ENCODE data around the gene GPX3. TPM values are rescaled to one million over a fixed set of nuclear protein-coding genes. Genes with fewer than 3 reads are reported as not detected.

Gene GPX3
- total RNA-seq, 1 experiment from 2014 or later: 20.4 TPM

DNA sequence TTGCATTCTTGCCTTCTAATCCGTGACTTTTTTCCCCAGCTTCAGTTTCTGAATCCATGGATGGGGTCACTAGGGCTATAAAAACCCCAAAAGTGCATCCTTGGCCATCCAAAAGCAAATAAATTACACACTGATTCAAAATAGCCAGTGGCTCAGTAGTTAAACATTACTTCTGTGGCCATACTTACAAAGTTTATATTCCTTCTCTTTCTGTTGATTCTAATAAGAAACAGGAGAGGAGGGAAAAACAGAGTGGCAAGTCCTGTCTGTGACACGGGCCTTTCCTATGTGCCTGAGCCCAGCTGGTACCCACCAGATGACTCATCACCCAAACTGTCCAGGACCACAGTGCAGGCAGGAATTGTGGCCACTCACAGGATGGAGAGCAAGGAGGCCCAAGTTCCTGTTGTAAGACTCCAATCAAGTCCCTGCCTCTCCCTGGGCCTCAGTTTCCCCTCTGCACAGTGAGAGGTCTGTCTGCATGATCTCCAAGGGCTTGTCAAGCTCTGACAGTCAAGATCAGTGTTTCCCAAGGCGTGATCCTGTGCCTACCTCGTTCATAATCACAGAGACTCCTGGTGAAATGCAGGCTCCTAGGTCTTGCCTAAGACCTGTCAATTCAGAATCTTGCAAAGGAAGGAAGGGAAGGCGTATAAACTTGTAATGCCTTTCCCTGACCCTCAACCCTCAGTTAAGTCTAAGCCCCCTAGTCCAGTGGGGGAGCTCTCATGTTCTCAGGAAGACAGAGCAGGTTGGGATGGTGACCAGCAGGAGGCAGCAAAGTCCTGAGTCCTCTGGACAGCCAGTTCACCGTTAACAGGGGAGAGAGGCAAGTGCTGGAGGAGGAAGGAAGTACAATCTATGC, 30.9 kb downstream of the GPX3 start:
- DNase-seq: peak; percentile 83
- Histone ChIP-seq H3K9ac (ENCODE audit: extremely low read depth, insufficient read length, low read length) (no peak overlapping the region), H3K14ac (ENCODE audit: insufficient read depth, low read length) (no peak overlapping the region), H4K20me1 (ENCODE audit: control insufficient read depth, insufficient read depth, insufficient read length) (no peaks in the 10 kb centered on the region), H3K4me2 (ENCODE audit: insufficient read depth, insufficient read length, low read length) (no peak overlapping the region), H3K4ac (ENCODE audit: low read depth, low read length) (no peak overlapping the region), H3K18ac (ENCODE audit: insufficient read length, low read depth, low read length) (no peak overlapping the region), H2BK120ac (ENCODE audit: low read depth, low read length, poor library complexity, severe bottlenecking) (no peak overlapping the region), H3T11ph (ENCODE audit: low read length) (no peak overlapping the region), H3K23ac (ENCODE audit: insufficient read length, low read depth, low read length) (no peak overlapping the region), H3K4me1 (ENCODE audit: insufficient read depth, low read length) (no peaks in the 10 kb centered on the region), H2BK20ac (ENCODE audit: low read depth, low read length, poor library complexity, severe bottlenecking) (no peak overlapping the region), H3K56ac (ENCODE audit: insufficient read length, low read depth, low read length) (no peak overlapping the region), H3K79me2 (ENCODE audit: insufficient read depth, low read length) (no peaks in the 10 kb centered on the region), H2AFZ (ENCODE audit: low read length) (no peak overlapping the region), H3K27ac (ENCODE audit: insufficient read length, low read depth, low read length) (no peak overlapping the region), H3K9me3 (ENCODE audit: control insufficient read depth, low read depth, low read length) (no peaks in the 10 kb centered on the region), H3K23me2 (ENCODE audit: insufficient read length, low read depth, low read length, poor library complexity, severe bottlenecking) (no peaks in the 10 kb centered on the region), H2AK5ac (ENCODE audit: insufficient read length, low read length) (no peak overlapping the region), H4K91ac (ENCODE audit: insufficient read length, low read depth, low read length) (no peak overlapping the region), H2BK5ac (ENCODE audit: insufficient read length, low read length) (no peak overlapping the region), H3K79me1 (ENCODE audit: insufficient read depth, low read depth, low read length, poor library complexity, severe bottlenecking) (no peaks in the 10 kb centered on the region), H2BK15ac (ENCODE audit: low read depth, low read length) (no peak overlapping the region), H3K27me3 (ENCODE audit: insufficient read depth, low read length) (no peaks in the 10 kb centered on the region), H4K5ac (ENCODE audit: insufficient read length, low read depth, low read length) (no peak overlapping the region), H4K8ac (replicated peaks; ENCODE audit: insufficient read length, low read depth, low read length) (no peak overlapping the region), H2BK12ac (ENCODE audit: insufficient read length, low read depth, low read length) (no peak overlapping the region)
- Mint-ChIP-seq H3K4me3 (no peak overlapping the region), H3K4me1 (peaks cover 0 to 5% of the 10 kb centered on the region in 2 experiments; a peak in 1 of 4 replicates), H3K9me3 (no peaks in the 10 kb centered on the region), H3K36me3 (ENCODE audit: insufficient read depth in 1 of 3, low read depth in 3 of 3) (peaks cover 0 to 22% (median 22%) of the 10 kb centered on the region in 3 experiments; a peak in 4 of 7 replicates), H3K27me3 (ENCODE audit: low read depth) (no peaks in the 10 kb centered on the region), H3K27ac (peak overlapping the region in 1 of 3 experiments; percentile 81; a peak in 2 of 7 replicates)
- WGBS (ENCODE audit: extremely low coverage, insufficient read length, low lambda C conversion rate): no CpG with 5 or more reads among the region's 6 CpGs
- peak; percentile 89 for TF ChIP-seq CTCF (conservative IDR thresholded peaks at IDR 0.05)

Data from H9 (cell line).